ENCODE results near the gene CLSTN2. TPM values are rescaled to one million over a fixed set of nuclear protein-coding genes. Genes with fewer than 3 reads are reported as not detected.

Gene CLSTN2
- total RNA-seq, 1 donor from 2014 or later, result not detected

GRCh38 chr3:139916271-139916670 lies 18.7 kb upstream of the CLSTN2 start:
- ATAC-seq (ENCODE audit: low read depth) (no peak), DNase-seq (no peak)
- Mint-ChIP-seq H3K4me1 (no peaks in the 10 kb centered on the region), H3K27ac (no peak overlapping the region), H3K27me3 (no peaks in the 10 kb centered on the region), H3K36me3 (ENCODE audit: low read depth) (no peaks in the 10 kb centered on the region), H3K9me3 (peaks cover 5% of the 10 kb centered on the region), H3K4me3 (no peak overlapping the region)
- ChIA-PET POLR2A (no interaction called here), CTCF (no interaction called here)
- intact Hi-C loops (cut with micrococcal nuclease), result no loop called here
- TF ChIP-seq, protein P1, sequence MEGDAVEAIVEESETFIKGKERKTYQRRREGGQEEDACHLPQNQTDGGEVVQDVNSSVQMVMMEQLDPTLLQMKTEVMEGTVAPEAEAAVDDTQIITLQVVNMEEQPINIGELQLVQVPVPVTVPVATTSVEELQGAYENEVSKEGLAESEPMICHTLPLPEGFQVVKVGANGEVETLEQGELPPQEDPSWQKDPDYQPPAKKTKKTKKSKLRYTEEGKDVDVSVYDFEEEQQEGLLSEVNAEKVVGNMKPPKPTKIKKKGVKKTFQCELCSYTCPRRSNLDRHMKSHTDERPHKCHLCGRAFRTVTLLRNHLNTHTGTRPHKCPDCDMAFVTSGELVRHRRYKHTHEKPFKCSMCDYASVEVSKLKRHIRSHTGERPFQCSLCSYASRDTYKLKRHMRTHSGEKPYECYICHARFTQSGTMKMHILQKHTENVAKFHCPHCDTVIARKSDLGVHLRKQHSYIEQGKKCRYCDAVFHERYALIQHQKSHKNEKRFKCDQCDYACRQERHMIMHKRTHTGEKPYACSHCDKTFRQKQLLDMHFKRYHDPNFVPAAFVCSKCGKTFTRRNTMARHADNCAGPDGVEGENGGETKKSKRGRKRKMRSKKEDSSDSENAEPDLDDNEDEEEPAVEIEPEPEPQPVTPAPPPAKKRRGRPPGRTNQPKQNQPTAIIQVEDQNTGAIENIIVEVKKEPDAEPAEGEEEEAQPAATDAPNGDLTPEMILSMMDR (IDR thresholded peaks at IDR 0.05), result no peak

GRCh38 chr3:139917226-139917785 lies 17.7 kb upstream of the CLSTN2 start:
- Mint-ChIP-seq H3K36me3 (ENCODE audit: low read depth) (no peaks in the 10 kb centered on the region), H3K9me3 (peaks cover 2% of the 10 kb centered on the region)
- POLR2A ChIA-PET, result no interaction called here

DNA sequence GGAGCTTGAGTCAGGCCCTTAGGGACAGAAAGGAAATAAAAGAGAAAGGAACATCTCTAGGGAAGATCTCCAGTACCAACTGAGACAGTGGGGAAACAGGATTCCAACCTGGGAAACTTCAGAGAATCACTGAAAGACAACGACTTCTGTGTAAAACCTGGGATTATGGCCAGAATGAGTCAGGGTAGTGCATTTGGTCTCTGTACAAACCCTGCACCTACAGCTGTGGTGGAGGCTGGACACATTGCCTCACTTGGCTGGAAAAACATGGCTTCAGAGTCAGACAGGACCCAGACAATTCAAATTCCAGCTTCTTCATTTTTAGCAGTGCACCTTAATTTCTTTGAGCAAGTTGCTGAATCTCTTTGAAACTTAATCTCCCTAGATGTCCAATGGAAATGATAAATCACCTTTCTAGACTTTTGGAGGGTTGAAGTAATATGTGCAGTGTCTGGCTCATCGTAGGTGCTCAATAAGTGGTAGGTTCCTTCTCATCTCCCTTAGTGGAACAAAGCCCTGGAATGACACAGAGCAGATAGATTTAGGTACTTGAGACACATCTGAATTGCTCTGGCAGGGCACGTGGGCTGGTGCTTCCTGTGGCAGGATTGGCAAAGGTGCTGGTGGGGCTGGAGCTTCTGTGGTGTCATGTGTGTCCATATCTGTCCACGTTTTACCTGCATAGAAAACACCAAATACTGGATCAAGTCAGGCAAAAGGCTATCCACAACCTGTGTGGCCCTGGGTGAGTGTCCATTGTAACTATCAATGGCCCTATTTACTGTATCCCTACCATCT lies 6.1 kb upstream of the CLSTN2 start:
- Mint-ChIP-seq H3K4me1 (no peaks in the 10 kb centered on the region), H3K27me3 (peaks cover 17% of the 10 kb centered on the region)
- CTCF ChIA-PET, result no interaction called here

More at GRCh38 chr3:139917226-139917785, 17.7 kb upstream of the CLSTN2 start:
- H3K4me3 Mint-ChIP-seq, result no peak overlapping the region
- intact Hi-C loops (cut with micrococcal nuclease), result no loop called here
- CTCF ChIA-PET, result no interaction called here
- DNase-seq (no peak), ATAC-seq (ENCODE audit: low read depth) (no peak)
- H3K27ac Mint-ChIP-seq, result no peak overlapping the region
- H3K27me3 Mint-ChIP-seq, result no peaks in the 10 kb centered on the region
- H3K4me1 Mint-ChIP-seq, result no peaks in the 10 kb centered on the region
- TF ChIP-seq, protein P1 (IDR thresholded peaks at IDR 0.05), result no peak

DNA sequence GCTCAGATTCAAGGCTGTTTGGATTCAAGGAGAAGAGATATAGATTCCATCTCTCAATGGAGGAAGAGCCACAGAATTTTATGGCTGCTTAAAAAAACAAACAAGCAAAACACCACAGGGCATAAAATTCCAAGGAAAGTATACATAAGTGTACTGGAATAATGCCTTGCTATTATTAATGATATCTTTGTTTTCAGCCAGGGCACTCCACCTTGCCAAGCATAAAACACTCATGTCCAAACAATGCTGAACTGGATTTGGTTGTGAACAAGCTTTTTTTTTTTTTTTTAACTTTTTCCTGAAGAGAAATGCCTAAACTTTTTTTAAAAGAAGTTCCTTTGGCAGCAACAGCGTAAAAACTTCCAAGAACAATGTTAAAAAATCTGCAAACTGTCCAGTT lies 4.8 kb upstream of the CLSTN2 start:
- no peak for DNase-seq
- ChIA-PET CTCF (no interaction called here), POLR2A (no interaction called here)
- H3K4me3 Mint-ChIP-seq, result no peak overlapping the region
- TF ChIP-seq, protein P1 (IDR thresholded peaks at IDR 0.05), result no peak
- H3K27me3 Mint-ChIP-seq, result peaks cover 25% of the 10 kb centered on the region
- H3K9me3 Mint-ChIP-seq, result no peaks in the 10 kb centered on the region
- ATAC-seq (ENCODE audit: low read depth), result no peak
- H3K36me3 Mint-ChIP-seq (ENCODE audit: low read depth), result no peaks in the 10 kb centered on the region
- no peak overlapping the region for H3K27ac Mint-ChIP-seq
- intact Hi-C loops (cut with micrococcal nuclease), result loop anchor here (10.0 kb wide), 1 partner anchor 1265 kb away; no protein-coding TSS in a partner anchor
- H3K4me1 Mint-ChIP-seq, result peaks cover 2% of the 10 kb centered on the region

More for the DNA sequence above, 6.1 kb upstream of the CLSTN2 start:
- Mint-ChIP-seq H3K9me3 (no peaks in the 10 kb centered on the region), H3K27ac (no peak overlapping the region), H3K4me3 (no peak overlapping the region), H3K36me3 (ENCODE audit: low read depth) (no peaks in the 10 kb centered on the region)
- DNase-seq, result no peak
- TF ChIP-seq, protein P1 (IDR thresholded peaks at IDR 0.05), result no peak
- POLR2A ChIA-PET, result no interaction called here
- intact Hi-C loops (cut with micrococcal nuclease), result no loop called here
- ATAC-seq (ENCODE audit: low read depth), result no peak

GRCh38 chr3:139933766-139934165 lies 1.2 kb upstream of the CLSTN2 start:
- POLR2A ChIA-PET, result no interaction called here
- no peak overlapping the region for H3K4me3 Mint-ChIP-seq

More at GRCh38 chr3:139933766-139934165, 1.2 kb upstream of the CLSTN2 start:
- Mint-ChIP-seq H3K27ac (no peak overlapping the region), H3K27me3 (peaks cover 45% of the 10 kb centered on the region), H3K36me3 (ENCODE audit: low read depth) (no peaks in the 10 kb centered on the region), H3K4me1 (peaks cover 13% of the 10 kb centered on the region), H3K9me3 (no peaks in the 10 kb centered on the region)
- no peak for ATAC-seq (ENCODE audit: low read depth)
- no peak for DNase-seq
- CTCF ChIA-PET, result no interaction called here
- intact Hi-C loops (cut with micrococcal nuclease), result loop anchor here (10.0 kb wide), 1 partner anchor 1261 kb away; no protein-coding TSS in a partner anchor
- TF ChIP-seq, protein P1 (IDR thresholded peaks at IDR 0.05), result no peak

Measured in activated B cell treated with CpG ODN at 0.5 μM for 24 hours (primary cell).